Fibroblast of skin of scalp (primary cell): ENCODE data around the gene NANP. TPM values are rescaled to one million over a fixed set of nuclear protein-coding genes. Genes with fewer than 3 reads are reported as not detected.
"Not testable (repeated sequence)": the region's sequence is repeated elsewhere in the genome, so short reads cannot be mapped to it uniquely, and the experiment has no call there.

Experiments used
- DNase-seq: peaks from one replicate; pipeline ENCODE4 v3.0.0-alpha.2; 2013
- polyA plus RNA-seq, 2 experiments: library from polyadenylated mRNA; unstranded; fragments of 120-200 nt; gene quantifications; one replicate each; pipeline ENCODE4 v1.2.1, GENCODE V29; 2013; ENCODE audit not compliant: insufficient read length in 2 of 2

NANP gene
- 5.2 TPM for polyA plus RNA-seq (2013, experiment 1 of 2; ENCODE audit: insufficient read length)
- polyA plus RNA-seq (2013, experiment 2 of 2; ENCODE audit: insufficient read length), result 5.6 TPM

GRCh38 chr20:25623736-25624499, at the start of gene NANP:
Gene NANP, minus strand, starts transcription at chr20:25624014. Its CDS starts 66 bp downstream, at chr20:25623948.
- DNase-seq, result peak; percentile 99

- DNase-seq, result no peak
Measured at GRCh38 chr20:25672659-25673235, 48.9 kb upstream of the NANP start.

DNA sequence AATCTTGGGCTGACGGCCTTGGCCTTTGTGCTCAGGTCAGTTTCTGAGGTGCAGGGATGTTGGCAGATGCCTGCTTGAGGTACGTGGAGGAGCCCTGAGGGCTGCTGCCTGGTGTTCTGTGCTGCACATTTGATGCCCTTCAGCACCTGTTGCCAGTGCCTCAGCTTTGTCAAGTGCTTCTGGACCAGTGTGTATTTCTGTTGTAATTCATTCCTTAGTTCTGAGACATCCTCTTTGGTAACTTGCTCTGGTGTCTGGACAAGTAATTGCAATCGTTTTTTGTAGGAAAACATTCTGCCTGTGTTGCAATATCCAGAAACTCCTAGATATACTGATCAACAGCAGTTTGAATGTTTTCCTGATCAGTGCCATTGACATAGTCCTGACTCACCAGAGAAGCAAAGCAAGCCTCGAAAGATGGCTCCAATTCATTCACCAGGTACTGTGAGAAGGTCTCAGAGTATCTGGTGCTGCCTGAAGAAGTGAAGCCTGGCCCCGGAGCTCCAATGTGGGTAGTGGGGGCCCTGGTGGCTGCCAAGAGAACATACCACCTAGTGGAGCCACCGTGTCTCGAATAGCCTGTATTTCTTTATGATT, 46.1 kb upstream of the NANP start:
- DNase-seq, result peak; percentile 9

GRCh38 chr20:25668446-25668845, 44.6 kb upstream of the NANP start:
- DNase-seq, result no peak

DNA sequence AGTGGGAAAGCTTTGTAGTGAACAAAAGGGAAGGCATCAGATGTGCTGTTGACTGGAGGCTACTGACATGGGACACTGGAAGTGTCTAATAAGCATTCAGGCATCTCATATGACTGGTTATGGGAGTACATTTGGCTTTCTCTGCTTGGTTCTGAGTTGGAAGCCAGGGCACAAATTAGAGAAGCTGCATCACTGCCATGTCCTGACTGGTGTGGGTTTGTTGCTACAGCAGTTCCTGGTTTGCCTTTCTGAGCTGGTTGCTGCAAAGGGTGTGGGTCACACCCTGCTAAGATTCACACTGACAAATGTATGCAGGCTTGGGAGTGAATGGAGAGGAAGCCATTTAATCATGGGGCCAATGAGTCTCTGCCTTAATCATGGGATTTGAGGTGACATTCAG, 36.2 kb upstream of the NANP start:
- no peak for DNase-seq

GRCh38 chr20:25654487-25654886, 30.7 kb upstream of the NANP start:
- no peak for DNase-seq

DNA sequence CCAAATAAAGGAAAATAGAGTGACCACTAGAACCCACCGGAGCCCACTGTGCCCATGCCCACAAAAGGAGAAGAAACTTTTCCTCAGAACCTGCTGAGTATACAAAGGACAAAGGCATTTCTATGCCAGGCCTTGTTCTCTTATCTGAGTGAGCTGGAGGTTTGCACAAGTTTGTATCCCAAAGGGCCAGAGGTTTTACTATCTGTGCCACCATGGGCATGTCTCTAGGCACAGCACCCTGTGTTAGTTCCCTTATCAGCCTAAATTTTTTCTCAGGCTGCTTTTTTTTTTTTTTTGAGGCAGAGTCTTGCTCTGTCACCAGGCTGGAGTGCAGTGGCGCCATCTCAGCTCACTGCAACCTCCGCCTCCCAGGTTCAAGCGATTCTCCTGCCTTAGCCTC, 29.1 kb upstream of the NANP start:
- not testable (repeated sequence) for DNase-seq

- no peak for DNase-seq
Measured at GRCh38 chr20:25644814-25645213, 21.0 kb upstream of the NANP start.

DNA sequence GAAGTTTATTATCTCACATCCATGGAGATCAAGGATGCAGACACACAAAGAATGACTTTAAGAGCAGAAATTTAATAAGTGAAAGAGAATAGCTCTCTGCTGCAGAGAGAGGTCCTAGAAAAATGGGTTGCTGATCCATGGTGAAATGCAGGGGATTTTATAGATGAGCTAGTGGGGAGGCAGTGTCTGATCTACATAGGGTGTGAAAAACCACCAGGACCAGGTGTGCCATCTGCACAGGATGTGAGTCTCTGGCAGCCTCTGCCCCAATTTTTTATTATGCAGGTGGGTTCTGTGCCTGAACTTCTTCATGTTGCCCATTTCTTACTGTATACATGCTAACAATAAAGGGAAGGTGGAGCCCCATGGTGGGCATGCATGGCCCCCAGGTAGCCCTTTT, 19.9 kb upstream of the NANP start:
- DNase-seq, result no peak

DNA sequence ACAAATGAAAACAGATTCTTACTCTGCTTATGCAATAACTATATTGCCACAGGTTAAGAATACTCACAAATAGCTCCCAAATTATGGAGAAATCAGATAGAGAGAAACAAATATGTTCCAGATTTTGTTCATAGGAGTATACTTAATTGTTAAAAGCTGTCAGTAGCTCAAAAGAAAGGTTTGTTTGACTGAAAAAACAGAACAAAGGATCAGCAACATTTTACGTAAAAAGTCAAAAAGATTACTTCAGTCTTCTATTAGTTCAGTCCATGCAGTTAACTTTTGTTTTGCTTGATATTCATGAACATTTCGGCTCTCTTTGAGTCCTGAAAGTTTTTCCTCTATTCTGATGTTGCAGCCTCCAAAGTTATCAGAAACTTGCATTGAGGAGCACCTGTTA, 13.4 kb upstream of the NANP start:
- DNase-seq, result no peak

DNA sequence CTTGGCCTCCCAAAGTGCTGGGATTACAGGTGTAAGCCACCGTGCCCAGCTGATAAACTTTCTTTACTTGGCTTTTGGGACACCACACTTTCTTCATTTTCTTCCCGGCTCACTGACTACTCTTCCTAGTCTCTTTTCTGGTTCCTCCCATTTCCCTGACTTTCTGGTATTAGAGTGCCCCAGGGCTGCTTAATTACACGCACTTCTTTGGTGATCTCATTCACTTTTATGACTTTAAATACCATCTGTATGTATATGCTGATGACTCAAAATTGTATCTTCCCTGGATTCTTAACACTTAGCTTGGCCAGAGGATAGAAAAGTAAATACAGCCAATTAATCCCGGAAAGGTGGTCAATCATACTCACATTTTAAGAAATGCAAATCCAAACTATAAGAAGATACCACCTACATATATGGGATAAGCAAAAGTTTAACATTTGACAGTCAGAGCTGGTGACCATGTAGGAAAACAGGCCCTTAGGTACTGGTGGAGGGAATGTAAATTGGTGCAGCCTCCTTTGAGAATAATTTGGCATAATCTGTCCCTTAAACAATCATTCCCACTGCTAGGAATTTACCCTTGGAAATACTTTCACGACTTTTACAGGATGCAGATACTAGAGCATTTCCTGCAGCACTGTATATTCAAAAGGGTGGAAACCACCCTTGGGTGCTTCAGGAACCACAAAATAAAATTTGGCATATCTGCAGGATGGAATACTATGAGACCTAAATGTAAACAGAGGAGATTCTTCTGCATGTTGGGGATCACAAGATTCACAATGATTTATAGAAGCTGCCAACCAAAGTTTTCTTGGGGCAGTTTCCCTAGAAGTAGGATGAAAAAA, 9.4 kb upstream of the NANP start:
- no peak for DNase-seq

- DNase-seq, result not testable (repeated sequence)
Measured at GRCh38 chr20:25630615-25631014, 6.8 kb upstream of the NANP start.

DNA sequence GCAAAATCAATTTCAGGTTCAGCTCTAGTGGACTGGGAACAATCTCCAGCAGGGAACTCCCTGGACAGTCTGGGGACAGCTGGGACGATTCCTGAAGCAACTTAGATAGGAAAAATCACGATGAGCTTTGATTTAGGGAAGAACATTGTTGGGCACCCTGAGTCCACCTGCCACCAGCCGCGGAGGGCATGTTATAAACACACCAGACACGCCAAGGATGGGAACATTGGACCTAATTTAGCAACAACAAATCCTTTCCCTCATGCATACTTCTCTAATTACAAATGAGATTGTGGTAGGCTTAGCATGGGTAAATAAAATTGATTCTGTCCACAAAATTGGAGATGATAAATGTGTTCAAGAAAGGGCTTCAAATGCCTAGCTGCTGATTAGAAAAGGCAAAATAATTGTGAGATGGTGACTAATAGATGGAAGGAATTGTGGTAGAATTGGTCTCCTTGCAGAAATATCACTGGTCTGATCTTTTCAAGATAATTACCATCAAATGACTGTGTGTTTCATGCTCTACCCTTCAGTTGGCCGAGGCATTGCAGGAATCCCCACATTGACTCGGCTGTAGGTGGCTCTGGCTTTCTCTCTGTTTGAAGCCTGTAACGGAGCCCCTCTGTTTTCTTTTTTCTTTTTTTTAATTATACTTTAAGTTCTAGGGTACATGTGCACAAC, 6.1 kb upstream of the NANP start:
- DNase-seq, result no peak

DNA sequence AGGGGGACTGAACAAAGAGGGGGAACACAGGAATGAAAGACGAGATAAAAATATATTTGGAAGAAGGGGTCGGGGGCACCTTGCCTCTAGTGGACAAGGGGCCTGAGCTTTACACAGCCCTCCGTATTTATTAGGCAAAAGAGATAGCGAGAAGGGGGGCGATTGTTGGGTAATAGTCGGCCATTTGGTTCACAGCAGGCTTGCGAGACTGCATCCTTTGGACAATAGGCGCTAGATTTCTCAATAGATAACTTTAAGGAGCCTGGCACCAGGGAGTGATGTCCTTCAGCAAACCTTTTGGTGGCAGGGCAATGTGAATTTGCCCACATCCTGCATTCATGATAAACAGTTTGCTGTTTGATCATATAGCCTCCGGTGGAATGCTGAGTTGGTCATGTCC, 3.0 kb upstream of the NANP start:
- no peak for DNase-seq

DNA sequence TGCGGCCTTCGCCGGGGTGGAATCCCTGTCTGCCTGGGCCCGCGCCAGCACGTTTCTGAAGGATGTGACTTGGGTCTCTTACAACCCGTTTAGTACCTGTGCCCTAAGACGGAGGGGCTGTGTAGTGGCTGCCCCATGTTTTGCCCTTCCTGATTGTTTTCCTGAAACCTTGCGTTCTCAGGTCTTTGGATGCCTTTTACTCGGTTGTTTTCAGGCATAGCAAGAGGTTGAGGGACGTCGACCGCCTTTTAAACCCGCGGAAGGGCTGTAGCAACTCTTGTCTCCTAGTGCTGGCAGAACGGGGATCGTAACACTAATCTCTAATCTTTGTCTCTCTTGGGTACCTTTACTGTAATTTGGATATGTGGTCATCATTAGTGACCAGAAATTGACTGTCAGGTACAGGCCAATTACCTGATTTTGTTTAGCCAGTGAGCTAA, 706 bp upstream of the NANP start:
- DNase-seq, result no peak

- DNase-seq, result peak; percentile 29
Measured at GRCh38 chr20:25623225-25623735, 534 bp downstream of the NANP start.

DNA sequence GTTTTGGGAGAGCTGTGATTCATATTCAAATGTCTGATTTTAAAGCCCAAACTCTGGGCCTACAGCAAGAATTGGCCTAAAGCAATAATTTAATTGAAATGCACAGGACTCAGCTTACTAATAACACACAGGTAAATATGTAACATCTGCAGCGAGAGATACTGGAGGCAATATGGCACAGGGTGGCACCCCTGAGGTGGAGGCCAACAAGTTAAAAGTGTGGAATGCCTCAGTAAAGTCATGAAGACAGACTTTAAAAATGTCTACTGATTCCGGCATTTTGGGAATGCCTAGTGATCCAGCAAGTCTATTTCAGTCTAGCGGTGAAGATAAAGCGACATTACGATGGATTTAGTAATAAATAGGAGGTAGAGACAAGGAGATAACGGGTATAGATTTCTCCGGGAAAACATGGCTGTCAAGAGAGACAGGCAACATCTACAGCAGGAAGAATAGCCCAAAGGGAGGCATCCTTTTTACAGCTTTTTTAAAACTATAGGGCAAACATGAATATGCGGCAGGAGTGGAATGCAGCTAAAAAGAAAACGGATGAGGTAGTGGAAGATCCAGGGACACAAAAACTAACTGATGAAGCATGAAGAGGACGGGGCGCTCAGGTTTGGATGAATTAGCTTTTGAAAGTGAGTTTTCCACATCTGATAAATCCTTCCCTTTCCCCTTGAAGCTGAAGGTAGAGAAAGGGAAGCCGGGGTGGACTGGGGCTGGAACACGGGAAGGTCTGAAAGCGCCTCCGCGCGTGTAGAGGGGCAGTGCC, 1.2 kb downstream of the NANP start:
- DNase-seq, result no peak

- DNase-seq, result no peak
Measured at GRCh38 chr20:25622049-25622448, 1.8 kb downstream of the NANP start.

- no peak for DNase-seq
Measured at GRCh38 chr20:25619514-25619913, 4.3 kb downstream of the NANP start.

GRCh38 chr20:25608774-25609173, 15.0 kb downstream of the NANP start:
- no peak for DNase-seq

DNA sequence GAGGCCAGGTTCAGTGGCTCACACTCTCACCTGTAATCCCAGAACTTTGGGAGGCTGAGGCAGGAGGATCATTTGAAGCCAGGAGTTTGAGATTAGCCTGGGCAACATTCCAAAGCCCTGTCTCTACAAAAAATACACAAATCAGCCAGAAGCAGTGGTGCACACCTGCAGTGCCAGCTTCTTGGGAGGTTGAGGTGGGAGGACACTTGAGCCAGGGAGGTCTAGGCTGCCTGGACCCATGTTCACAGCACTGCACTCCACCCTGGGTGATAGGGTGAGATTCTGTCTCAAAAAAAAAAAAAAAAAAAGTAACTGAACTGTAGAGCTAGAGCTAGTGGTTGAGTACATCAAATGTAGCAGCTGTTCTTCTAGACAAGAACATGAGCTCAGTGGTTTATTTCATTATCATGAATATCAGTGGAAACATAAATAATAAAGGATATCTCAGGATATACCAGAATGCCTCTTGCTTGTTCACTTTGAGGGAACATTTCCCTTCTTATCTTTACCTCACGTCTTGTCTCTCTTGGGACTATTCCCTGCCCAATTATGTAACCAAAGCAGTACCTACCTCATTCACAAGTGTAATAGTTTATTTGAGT, 17.6 kb downstream of the NANP start:
- no peak for DNase-seq
